Colonic mucosa (tissue), 4 donors: Measurements from ENCODE around the gene MYO10. TPM values are rescaled to one million over a fixed set of nuclear protein-coding genes. Genes with fewer than 3 reads are reported as not detected.
"Not testable (repeated sequence)": the region's sequence is repeated elsewhere in the genome, so short reads cannot be mapped to it uniquely, and the experiment has no call there.

Source experiments
- DNase-seq: peaks from one replicate; pipeline ENCODE4 v3.0.0-alpha.2; 2020
- H3K27ac ChIP-seq: fragments of 200-600 bp; one replicate; pipeline ENCODE4 v1.8.0; 2021
- H3K27me3 ChIP-seq: fragments of 200-600 bp; one replicate; pipeline ENCODE4 v1.8.0; 2021
- H3K36me3 ChIP-seq: fragments of 200-600 bp; one replicate; pipeline ENCODE4 v1.8.0; 2021
- H3K4me1 ChIP-seq: fragments of 200-600 bp; one replicate; pipeline ENCODE4 v1.8.0; 2021; ENCODE audit warnings: mild to moderate bottlenecking
- H3K4me3 ChIP-seq: fragments of 200-600 bp; one replicate; pipeline ENCODE4 v1.8.0; 2021
- H3K9ac ChIP-seq, 2 donors: one replicate each; pipeline ENCODE4 v1.7.0; 2013; ENCODE audit warnings: control low read depth in 2 of 2, low read depth in 2 of 2, low read length in 2 of 2
- H3K9me3 ChIP-seq: fragments of 200-600 bp; one replicate; pipeline ENCODE4 v1.8.0; 2021
- CTCF ChIP-seq: fragments of 200-600 bp; IDR thresholded peaks from one replicate; pipeline ENCODE4 v1.8.0; 2022; ENCODE audit warnings: antibody characterized with exemption, mild to moderate bottlenecking
- intact Hi-C: fragments of 100-400 bp; cut with DNase I; formaldehyde crosslinking; loops from one replicate; pipeline ENCODE4 v1.14.1; 2022
- total RNA-seq, 2 donors: library from RNA; stranded (reverse); fragmentation: NEBNext Ultra II Directional in 1 of 2; extraction: Animal tissue kit (Norgen Biotek cat#: 25700) in 1 of 2; gene quantifications; one replicate each; pipeline ENCODE4 v1.2.1, GENCODE V29; 2021
- donor health status: healthy.
- donor health status: DM: no; HTN: no; CAD: no.
- donor health status: DM: no; HTN: no; CAD: no.

Gene MYO10
- total RNA-seq, 2 donors from 2014 or later, result 57.9 to 61.9 TPM

- no peak overlapping the region for H3K4me3 ChIP-seq
- H3K9me3 ChIP-seq, result no peaks in the 10 kb centered on the region
- no peaks in the 10 kb centered on the region for H3K27me3 ChIP-seq
- intact Hi-C loops, result no loop called here
- H3K27ac ChIP-seq, result no peak overlapping the region
- no peak overlapping the region for H3K9ac ChIP-seq
- no peaks in the 10 kb centered on the region for H3K4me1 ChIP-seq
- no peak for TF ChIP-seq CTCF
- no peak for DNase-seq
- H3K36me3 ChIP-seq, result no peaks in the 10 kb centered on the region
These were observed 212.3 kb downstream of the MYO10 start for GRCh38 chr5:16723821-16724220.

- Histone ChIP-seq H3K4me1 (no peaks in the 10 kb centered on the region), H3K27ac (peak overlapping the region; percentile 57), H3K9me3 (no peaks in the 10 kb centered on the region), H3K9ac (peak overlapping the region in 1 of 2 donors; percentile 56), H3K36me3 (no peaks in the 10 kb centered on the region), H3K4me3 (no peak overlapping the region), H3K27me3 (no peaks in the 10 kb centered on the region)
- no peak for TF ChIP-seq CTCF
- intact Hi-C loops, result no loop called here
- no peak for DNase-seq
These were observed 214.0 kb downstream of the MYO10 start for GRCh38 chr5:16722097-16722495.

- no peaks in the 10 kb centered on the region for H3K9me3 ChIP-seq
- no peak for TF ChIP-seq CTCF
These were observed 214.7 kb downstream of the MYO10 start for GRCh38 chr5:16721151-16722096.

GRCh38 chr5:16718036-16718435, 218.1 kb downstream of the MYO10 start:
- H3K9ac ChIP-seq, H3K4me3 ChIP-seq, DNase-seq, H3K9me3 ChIP-seq, intact Hi-C loops, H3K36me3 ChIP-seq, H3K27me3 ChIP-seq, H3K4me1 ChIP-seq, H3K27ac ChIP-seq: not testable (repeated sequence)

More at GRCh38 chr5:16721151-16722096, 214.7 kb downstream of the MYO10 start:
- no peak for DNase-seq
- intact Hi-C loops, result no loop called here
- no peaks in the 10 kb centered on the region for H3K27me3 ChIP-seq
- H3K4me3 ChIP-seq, result no peak overlapping the region
- H3K27ac ChIP-seq, result peak overlapping the region; percentile 57
- H3K4me1 ChIP-seq, result no peaks in the 10 kb centered on the region
- H3K9ac ChIP-seq, result peak overlapping the region in 1 of 2 donors; percentile 56
- H3K36me3 ChIP-seq, result no peaks in the 10 kb centered on the region

GRCh38 chr5:16713386-16713928, 222.6 kb downstream of the MYO10 start:
- intact Hi-C loops, result no loop called here
- DNase-seq, result no peak
- no peak overlapping the region for H3K27ac ChIP-seq
- H3K9ac ChIP-seq, result peak overlapping the region in 1 of 2 donors; percentile 5
- H3K4me1 ChIP-seq, result no peaks in the 10 kb centered on the region
- no peak overlapping the region for H3K4me3 ChIP-seq
- H3K27me3 ChIP-seq, result no peaks in the 10 kb centered on the region
- H3K36me3 ChIP-seq, result no peaks in the 10 kb centered on the region
- no peaks in the 10 kb centered on the region for H3K9me3 ChIP-seq
- no peak for TF ChIP-seq CTCF

GRCh38 chr5:16712620-16713019, 223.5 kb downstream of the MYO10 start:
- intact Hi-C loops, result no loop called here

More at GRCh38 chr5:16712620-16713019, 223.5 kb downstream of the MYO10 start:
- no peaks in the 10 kb centered on the region for H3K9me3 ChIP-seq
- no peaks in the 10 kb centered on the region for H3K36me3 ChIP-seq
- H3K4me1 ChIP-seq, result no peaks in the 10 kb centered on the region
- no peak overlapping the region for H3K27ac ChIP-seq
- no peak overlapping the region for H3K9ac ChIP-seq
- no peak overlapping the region for H3K4me3 ChIP-seq
- TF ChIP-seq CTCF, result no peak
- no peaks in the 10 kb centered on the region for H3K27me3 ChIP-seq
- DNase-seq, result no peak
